Stimulated activated CD4-positive, alpha-beta T cell treated with anti-CD3 and anti-CD28 coated beads, TNF-alpha, amount 100 ng/mL, for 48 hours (primary cell): ENCODE measurements around the gene PSMA1.
"Not testable (repeated sequence)": the region's sequence is repeated elsewhere in the genome, so short reads cannot be mapped to it uniquely, and the experiment has no call there.

Experiments used
- DNase-seq, 3 donors: peaks; one replicate each; pipeline ENCODE4 v3.0.0-alpha.2; 2020; ENCODE audit warnings: low read depth in 3 of 3

PSMA1 gene

GRCh38 chr11:14519917-14520746 lies at the start of gene PSMA1:
Gene PSMA1, minus strand, starts transcription at chr11:14520386. Its CDS starts 87 bp downstream, at chr11:14520299.
- peak; percentile 86 to 91 (median 87) for DNase-seq

DNA sequence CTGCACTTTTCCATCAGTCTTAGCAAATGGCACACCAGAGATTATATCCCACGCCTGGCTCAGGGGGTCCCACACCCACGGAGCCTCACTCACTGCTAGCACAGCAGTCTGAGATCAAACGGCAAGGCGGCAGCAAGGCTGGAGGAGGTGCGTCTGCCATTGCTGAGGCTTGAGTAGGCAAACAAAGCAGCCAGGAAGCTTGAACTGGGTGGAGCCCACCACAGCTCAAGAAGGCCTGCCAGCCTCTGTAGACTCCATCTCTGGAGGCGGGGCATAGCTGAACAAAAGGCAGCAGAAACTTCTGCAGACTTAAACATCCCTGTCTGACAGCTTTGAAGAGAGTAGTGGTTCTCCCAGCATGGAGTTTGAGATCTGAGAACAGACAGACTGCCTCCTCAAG lies 49.3 kb upstream of the PSMA1 start:
- not testable (repeated sequence) for DNase-seq

GRCh38 chr11:14567064-14567651 lies 47.0 kb upstream of the PSMA1 start:
- DNase-seq: no peak

DNA sequence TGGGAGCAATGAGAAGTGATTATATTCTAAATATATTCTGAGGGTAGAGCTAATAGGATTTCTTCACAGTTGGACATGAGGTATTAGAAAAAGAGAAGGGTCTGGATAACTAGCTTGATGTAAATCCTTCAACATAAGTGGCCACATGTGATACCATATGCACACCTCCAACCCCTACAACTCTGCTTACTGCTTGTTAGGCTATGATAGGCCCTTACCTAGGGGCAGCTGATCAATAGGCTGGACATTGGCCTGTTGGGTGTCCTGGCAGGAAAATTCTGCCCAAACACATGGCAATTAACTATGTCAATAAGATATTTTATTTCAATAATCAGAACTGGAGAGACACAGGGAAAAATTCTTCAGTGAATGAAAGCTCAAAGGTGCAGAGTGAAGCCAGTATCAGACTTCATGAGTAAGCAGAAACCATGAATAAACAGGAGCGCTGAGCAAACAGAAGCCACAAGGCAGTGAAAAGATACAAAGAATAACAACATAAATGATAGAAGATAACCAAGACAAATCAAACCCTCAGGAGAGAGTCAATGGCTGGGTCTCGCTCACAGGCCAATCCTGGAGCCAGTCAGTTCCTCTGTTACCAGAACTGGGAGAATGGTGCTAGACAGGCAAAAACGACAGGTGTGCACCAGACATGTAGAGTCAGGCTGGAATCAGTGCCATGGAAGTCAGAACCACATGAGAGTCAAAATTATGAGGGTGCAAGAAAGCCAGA lies 46.3 kb upstream of the PSMA1 start:
- no peak for DNase-seq

DNA sequence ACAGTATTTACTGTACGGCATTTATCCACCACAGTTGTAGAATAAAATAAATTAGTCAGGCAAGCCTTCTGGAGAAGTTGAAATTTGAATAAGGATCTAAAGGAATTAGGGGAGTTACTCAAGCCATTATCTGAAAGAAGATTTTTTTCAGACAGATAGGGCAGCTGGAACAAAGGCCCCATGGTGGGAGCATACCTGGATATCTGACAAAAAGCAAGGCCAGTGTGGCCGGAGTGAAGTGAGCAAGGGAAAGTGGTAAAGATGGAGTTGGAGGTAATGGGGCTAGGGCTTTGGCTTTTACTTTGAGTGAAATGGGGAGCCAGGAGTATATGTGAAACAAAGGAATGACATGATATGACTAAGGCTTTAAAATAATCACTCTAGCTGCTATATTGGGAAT lies 45.7 kb upstream of the PSMA1 start:
- DNase-seq: no peak

GRCh38 chr11:14555818-14556217 lies 35.6 kb upstream of the PSMA1 start:
- no peak for DNase-seq

DNA sequence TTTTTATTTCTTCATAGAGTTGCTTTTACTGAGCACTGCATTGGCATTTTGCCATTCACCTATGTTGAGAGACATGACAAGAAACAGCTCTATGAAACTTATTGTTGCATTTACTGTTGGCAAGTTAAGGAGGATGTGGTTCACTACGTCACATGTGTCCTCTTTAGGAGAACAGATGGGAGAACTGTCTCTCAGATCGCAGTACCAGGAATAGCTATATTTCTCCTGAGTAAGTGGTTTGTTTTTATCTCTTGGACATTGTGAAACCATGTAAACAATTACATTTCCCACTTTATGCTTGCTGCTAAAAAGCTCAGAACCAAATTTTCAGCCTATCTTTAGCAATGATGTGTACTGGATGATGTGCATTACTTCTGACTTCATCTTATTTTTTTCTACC lies 34.8 kb upstream of the PSMA1 start:
- DNase-seq: no peak

DNA sequence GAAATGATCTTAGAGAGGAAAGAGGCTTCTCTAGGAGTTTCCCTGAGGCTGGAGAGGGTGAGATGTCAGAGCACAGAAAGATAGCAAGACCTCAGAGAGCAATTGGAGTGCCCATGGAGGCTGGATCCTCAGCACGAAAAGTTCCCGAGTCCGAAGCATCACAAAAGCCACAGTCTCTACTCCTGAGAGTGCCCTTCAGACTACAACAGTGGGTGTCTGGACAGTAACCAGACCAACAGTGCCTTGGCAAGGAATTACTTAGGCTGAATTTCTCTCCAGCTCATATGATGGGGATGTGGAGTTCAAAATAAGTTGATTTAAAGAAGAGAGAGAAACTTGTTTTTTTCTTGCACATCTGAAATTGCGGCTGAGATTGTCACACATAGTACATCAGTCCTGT lies 31.9 kb upstream of the PSMA1 start:
- no peak for DNase-seq

DNA sequence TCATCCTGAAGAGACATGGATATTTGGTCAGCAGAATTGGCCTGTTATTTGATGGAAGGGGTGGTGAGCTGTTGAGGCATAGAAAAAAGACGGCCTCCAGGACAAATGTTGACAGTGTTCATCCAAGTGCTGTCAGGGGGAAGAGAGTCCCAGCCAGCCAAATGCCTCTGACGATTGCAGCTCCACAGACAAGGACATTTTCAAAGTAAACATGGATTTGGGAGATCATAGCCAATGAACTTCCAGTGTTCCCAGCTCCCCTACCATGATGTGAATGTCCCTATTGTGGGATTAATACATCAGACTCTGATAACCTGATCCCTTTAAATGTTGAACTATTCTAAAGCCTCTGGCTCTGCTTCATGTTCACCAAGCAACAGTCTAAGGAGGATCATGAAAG lies 31.2 kb upstream of the PSMA1 start:
- no peak for DNase-seq

GRCh38 chr11:14549891-14550290 lies 29.7 kb upstream of the PSMA1 start:
- no peak for DNase-seq

- no peak for DNase-seq
Measured at GRCh38 chr11:14547440-14547839, 27.3 kb upstream of the PSMA1 start.

DNA sequence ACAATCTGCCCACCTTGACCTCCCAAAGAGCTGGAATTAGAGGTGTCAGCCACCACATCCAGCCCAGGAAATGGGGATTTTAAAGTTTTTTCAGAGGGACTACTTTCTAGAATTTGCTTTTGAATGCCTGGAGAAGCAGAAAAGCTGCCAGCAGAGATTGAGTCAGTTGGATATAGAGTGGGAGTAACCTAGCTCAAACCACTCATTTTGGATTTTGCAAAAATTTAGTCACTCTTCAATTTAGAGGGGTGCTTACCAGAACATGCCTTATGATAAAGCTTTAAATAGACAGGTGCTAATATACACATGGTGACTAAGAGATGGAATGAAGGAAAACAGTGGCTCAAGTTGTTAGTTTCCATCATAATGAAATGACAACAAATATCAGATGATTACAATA lies 26.5 kb upstream of the PSMA1 start:
- no peak for DNase-seq

DNA sequence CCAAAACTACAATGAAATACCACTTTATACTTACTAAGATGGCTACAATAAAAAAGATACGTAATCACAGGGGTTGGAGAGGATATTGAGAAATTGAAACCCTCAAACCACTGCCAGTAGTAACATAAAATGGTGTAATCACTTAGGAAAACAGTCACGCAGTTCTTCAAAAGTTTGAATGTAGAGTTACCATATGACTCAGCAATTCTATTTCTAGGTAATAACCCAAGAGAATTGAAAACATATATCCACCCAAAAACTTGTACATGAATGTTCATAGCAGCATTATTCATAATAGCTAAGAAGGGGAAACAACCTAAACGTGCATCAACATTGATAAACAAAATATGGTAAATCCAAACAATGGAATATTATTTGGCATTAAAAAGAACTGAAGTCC lies 24.4 kb upstream of the PSMA1 start:
- no peak for DNase-seq

- DNase-seq: no peak
Measured at GRCh38 chr11:14543260-14543659, 23.1 kb upstream of the PSMA1 start.

DNA sequence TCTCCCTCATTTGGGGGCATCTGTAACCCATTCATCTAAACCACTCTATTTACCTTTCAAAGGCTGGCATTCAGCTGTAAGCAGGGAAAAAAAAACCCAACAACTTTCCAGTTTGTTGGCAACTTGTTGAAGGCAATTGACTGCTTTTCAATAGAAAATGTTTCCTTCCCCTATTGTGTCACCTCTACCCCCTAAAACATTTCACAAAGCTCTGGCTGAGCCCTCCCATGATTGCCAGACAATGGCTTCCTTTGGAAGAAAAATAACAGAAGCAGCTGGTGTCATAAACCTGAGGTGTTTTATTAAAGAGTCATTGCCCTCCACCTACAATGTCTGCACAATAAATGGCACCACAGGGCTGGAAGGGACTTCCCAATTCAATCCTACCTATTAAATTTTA lies 22.1 kb upstream of the PSMA1 start:
- DNase-seq: no peak

DNA sequence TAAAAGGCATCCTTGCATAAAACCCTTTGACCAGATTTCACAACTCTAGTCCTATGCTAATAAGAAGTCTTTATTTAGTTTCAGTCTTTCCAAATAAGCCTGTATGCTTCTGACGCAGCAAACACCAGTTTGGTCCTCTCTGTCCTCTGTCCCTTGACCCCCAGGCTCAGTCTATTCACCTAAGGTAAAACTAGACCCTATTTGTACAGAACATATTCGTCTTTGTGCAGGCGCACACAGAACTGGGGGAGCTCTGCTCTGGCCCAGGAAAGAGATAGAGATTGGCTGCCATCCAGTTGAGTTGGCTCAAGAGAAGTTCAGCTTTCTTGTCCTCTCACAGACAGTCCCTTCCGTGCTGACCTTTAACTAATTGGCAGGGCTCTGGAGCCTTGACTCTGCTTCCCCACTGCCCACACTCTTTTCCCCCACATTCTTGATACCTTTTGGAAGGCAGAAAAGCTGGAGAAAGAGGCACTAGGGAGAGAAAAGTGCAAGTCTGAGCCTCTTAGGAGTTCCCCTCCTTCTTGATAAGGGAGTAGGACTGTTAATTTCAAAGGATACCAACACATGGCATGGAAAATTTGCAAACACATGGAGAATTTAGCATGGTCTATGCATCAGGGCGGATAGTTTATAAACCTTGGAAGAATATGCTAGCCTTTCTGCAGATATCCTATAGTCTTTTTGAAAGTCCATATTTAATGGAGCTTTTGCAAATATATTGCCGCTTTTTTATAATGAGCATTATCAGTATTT lies 21.2 kb upstream of the PSMA1 start:
- DNase-seq: no peak

DNA sequence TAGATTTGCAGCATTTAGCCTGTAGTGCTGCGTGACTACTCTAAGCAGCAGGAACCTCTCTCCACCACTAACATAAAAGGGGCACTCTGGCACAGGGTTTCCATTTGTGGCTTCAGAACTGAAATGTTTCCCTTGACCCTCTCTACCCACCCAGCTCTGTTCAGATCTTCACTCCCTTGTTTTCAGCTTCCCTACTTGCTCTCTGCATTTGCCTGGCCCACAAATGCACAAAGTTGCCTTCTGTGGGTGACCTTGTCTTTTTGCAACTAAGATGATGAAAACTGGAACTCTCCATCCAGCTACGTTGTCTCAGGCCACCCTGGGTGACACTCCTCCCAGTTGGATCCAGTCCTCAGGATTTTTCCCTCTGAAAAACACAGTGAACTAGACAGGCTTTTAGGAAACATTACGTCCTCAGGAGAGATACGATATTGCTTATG lies 19.8 kb upstream of the PSMA1 start:
- no peak for DNase-seq

DNA sequence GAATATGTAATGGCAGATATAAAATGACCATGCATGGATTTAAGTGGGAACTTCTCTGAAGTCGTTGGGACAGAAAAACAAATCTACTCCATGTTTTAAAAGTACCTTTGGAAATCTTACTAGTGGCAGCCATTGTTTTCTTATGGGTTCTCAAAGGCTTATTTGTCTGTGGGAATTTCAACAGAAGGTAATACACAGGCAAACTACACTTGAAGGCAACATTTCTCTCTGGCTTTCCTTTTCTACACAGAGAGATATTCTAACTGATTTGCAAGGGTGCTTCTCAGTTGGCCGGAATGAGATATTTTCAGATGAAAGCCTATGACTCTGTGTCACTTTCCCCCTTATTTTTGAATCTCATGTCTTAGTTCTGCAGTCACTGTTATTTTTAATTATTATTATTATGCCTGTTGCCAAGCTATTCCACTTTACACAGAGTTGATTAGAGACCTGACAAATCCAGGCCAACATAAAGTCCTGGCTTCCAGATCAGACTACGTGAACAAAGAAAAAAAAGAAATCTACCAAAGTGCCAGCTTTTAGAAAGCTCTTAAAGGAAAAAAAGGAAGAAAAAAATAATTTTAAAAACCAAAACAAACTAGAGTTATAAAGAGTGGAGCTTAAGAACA lies 18.9 kb upstream of the PSMA1 start:
- DNase-seq: no peak

DNA sequence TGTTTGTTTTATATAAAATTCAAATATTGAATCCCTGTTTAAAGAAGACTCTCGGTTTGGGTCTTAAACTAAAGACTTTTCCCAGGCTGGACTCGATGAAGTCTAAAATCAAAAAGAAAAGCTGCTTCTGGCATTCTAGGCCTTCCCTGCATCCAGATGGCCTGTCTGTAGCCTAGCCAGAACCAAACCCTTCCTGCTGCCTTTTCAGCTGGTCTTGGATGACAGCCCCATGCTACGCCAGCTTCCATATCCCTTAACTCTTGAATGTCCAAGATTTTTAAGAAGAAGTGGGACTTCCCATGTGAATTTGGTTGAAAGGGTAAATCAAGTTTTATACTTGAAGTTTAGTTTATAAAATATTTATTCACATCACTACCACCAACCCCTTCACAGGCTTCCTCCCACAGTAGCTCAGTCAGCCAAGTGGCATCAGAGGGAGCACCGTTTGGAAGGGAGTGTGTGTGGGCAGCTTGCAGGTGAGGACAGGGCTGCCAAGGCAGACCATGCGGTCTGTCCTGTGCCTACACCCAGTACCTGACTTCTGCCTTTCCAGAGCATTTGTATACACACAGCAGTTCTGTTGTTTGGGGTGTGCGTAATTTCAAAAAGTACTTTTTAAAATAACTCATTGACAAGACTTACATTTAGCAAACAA lies 18.2 kb upstream of the PSMA1 start:
- no peak for DNase-seq

- no peak for DNase-seq
Measured at GRCh38 chr11:14537134-14537599, 17.0 kb upstream of the PSMA1 start.

- DNase-seq: not testable (repeated sequence)
Measured at GRCh38 chr11:14535166-14535565, 15.0 kb upstream of the PSMA1 start.
